NK-92 treated with Interleukin-12 subunit alpha and Interleukin-12 subunit beta, amount 100 ng/mL, for 24 hours (cell line): ENCODE measurements around the gene SYT7.

Source experiments
- DNase-seq: peaks from one replicate; lab custom pipeline; 2025; lab: John Stamatoyannopoulos, UW

The SYT7 gene

DNA sequence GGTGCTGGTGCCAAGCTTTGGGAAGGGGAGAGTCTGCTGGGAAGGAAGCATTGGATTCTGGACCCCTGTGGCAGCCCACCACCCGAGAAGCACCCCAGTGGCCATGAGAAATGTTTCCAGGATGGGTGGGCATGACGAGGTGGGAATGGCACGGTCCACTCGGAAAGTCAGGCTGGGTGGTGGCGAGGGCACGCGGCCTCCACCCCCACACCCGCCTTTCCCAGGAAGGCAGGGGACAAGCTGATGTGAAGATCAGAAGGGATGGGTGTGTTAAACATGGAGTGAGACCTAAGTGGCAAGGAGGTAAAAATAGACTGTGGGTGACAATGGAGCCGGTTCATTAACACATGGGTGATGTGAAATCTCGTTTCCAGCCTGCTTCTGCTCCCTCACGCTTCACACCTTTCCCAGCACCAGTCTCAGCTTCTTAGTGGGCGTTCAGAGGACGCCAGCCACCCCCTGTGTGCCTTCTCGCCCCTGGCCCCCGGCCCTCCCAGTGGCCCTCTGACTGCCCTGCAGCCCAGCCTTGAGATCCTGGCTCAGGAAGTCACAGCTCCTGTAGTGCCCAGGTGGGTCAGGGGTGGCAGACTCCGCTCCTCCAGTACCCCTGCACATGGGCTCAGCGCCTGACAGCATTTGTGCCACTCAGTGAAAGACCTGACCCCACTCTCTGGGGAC, 44.7 kb downstream of the SYT7 start:
- DNase-seq, result no peak

DNA sequence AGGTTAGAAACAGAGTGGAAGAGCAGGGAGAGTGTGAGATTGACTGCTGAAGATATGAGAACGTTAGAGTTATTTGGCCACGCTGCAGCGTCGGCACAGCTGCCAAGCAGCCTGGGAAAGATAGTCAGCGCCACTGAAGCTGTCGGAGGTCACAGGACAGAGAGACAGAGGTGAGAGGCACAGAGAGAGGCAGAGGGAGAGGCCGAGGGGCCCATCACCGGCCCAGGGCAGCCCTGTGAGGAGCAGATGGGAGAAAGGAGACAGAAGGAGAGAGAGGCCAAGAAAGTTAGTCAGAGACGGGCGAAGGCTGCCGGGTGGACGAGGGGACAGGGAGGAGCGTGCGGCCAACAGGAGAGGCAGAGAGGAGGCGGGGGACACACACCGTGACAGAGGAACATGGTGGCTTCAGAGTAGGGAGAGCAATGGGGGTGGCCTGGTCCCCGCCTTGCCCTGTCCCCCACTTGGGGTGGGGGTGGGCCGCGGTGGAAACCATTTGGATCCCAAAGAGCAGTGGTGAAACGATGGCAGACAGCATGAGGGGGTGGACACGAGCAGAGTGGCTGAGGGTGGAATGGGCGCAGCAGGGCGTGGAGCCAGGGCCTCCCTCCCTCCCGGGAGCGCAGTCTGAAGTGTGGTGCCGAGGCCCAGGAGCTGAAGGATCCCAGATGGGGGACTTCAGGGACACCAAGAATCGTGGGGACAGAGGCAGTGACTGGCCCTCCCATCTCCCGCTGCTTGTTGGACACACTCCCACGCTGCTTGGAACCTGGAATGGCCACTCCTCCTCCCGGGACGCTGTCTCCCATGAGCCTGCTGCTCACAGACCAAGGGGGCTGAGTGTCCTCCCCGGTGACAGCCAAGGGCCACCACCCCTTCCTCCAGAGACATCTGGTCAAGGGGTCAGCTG, 45.7 kb downstream of the SYT7 start:
- no peak for DNase-seq

DNA sequence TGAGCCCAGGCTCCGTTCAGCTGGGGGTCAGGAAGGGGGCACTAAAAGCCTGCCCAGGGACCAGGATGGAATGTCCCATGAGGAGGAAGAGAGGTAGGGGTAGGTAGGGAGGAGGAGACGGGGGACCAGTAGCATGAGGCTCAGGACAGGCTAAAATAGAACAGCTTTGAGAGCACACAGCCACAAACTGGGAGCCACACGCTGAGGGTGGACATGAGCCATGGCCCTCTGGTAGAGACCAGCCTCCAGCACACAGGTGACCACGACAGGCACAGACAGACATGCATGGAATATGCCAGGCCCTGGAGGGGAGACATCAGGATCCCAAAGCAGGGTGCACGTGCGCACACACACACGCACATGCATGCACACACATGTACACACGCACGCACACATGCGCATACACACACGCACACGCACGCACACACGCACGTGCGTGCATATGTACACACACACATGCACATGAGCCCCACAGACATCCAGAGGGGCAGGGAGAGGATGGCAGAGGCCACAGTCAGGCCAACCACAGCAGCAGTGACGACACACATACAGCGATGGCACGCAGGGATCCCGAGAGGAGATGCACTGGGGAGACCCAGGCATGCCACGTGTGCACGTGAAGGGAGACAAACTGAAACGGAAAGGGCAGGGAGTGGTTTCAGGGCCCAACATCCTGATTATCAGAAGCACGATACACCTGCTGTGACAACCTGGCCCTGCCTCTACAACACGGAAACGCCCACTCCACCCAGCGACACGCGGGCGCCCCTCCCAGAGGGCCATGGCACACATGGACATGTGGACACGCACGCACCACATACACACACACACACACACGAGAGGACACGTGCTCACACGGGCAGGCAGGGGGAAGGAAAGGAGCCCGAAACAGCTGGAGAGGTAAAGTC, 46.6 kb downstream of the SYT7 start:
- no peak for DNase-seq

DNA sequence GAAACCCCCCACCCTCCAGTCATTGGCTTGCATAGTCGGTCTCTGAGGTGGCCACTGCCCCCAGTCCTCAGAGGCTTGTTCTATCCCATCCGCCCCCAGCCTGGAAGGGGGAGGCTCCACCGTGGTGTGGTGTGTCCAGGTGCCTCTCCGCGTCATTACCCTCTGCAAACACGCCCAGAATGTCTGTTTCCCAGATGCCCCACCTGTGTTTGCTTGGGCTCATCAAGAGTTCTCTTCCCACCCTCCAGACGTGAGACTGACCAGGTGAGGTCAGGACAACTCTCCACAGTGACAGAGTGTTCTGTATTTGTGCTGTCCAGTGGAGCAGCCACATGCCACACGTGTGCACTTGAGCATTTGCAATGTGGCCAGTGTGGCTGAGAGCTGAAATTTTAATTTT, 47.5 kb downstream of the SYT7 start:
- DNase-seq, result no peak

DNA sequence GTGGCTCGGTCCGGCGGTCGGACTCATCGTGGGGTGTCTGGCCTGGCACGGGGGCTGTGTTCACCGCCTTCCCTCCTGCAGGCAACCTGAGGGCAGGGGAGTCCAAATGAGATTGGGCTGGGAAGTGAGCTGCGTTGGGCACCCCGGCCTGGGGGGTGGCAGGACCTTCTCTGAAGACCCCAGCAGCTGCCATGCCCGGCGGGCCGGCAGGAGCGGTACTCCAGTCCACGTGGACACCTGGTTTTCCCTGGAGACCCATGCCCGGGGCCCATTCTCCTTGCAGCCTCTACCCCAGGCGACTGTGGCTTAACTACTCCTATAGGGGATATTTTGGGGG, 47.9 kb downstream of the SYT7 start:
- DNase-seq, result no peak

DNA sequence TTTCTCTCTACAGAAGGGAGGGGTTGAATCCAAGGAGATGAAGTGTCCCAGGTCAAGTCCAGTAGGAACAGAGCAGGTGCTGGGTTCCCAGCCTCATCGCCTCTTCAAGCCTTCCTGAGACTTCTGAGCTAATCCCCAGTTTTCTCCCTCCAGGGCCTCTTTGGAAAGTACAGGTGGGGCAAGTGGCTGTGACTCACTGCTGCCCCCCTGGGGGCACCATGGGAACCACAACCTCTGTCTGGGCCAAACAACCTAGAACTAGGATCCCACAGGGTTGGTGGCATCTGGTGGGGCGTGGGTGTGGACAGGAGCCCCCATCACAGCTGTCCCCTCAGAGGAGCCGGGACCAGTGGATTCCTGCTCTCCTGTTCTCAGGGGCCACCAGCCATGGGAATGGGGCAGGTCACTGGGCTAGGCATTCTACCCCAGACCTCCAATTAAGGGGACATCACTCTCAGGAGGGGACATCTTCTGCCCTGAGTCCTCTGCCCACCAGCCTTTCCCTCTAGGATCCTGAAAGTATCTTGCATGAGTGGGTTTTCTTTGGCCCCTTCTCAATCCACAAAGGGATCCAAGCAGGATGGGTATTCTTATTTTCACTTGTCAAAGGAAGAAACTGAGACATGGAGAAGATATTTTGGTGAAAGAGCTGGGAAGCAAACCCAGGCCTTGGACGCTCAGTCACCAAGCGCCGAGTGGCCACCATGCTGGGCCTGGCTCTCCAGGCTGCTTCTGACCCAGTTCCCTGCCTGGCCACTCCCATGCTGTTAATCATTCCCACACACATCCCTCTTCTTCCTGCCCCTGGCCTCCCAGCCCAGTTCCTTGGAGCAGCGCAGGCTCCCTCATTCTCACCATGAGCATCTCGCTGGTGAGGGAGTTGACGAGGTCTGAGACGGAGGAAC, 48.5 kb downstream of the SYT7 start:
- no peak for DNase-seq

DNA sequence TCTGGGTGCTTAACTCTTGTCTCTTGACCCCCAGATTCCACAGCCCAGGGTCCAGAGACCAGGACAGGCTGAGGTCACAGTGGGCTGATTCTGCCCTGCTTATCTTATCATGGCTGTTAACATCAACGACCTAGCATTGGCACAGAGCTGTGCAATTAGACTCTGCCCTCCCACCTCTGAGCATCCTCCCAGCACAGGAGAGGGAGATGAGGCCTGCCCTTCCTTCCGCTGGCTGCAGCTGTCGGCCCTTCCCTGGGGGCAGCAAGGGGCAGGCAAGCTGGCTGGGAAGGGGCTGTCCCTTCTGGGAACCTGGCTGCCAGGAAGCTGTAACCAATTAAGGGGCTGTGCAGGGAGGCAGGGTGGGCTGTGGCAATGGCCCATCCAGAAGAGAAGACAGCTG, 49.8 kb downstream of the SYT7 start:
- no peak for DNase-seq

DNA sequence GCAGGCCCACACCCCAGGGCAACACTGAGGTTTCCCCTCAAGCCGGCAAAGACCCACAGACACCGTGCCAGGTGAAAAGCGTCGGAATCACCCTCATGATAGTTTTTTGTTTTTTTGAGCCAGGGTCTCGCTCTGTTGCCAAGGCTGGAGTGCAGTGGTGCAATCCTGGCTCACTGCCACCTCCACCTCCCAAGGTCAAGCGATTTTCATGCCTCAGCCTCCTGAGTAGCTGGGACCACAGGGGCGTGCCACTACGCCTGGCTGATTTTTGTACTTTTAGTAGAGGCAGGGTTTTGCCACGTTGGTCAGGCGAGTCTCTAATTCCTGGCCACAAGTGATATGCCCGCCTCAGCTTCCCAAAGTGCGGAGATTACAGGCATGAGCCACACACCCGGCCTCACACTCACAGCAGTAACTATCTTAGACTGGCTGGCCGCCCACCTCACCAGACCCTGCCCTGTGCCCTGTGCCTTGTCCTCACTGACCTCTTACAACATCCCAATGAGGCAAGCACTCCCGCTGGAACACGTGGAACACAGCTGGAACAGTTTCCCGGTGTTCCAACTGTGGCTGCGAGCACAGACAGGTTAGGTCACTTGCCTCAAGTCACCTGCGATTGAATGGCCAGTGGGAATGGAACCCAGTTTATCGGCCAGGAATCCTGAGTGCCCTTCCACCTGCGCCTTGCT, 51.2 kb downstream of the SYT7 start:
- no peak for DNase-seq

DNA sequence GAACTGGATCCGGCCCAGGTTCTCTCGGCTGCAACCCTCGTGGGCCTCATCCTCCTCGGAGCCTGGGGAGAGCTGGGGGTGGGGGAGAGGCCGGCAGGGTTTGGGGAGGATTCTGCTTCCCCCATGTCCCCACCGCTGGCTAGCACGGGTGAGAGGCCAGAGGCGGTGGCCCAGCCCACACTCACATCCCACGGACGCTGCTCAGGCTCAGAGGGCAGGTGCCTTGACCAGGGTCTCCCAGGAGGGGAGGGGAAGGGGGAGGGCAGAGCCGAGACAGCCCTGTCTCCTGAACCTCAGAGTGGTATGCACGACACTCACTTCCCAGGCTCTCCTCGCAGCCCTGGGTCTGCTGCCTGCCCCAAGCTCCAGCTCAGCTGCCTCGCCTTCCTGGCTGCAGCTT, 52.8 kb downstream of the SYT7 start:
- DNase-seq, result no peak

DNA sequence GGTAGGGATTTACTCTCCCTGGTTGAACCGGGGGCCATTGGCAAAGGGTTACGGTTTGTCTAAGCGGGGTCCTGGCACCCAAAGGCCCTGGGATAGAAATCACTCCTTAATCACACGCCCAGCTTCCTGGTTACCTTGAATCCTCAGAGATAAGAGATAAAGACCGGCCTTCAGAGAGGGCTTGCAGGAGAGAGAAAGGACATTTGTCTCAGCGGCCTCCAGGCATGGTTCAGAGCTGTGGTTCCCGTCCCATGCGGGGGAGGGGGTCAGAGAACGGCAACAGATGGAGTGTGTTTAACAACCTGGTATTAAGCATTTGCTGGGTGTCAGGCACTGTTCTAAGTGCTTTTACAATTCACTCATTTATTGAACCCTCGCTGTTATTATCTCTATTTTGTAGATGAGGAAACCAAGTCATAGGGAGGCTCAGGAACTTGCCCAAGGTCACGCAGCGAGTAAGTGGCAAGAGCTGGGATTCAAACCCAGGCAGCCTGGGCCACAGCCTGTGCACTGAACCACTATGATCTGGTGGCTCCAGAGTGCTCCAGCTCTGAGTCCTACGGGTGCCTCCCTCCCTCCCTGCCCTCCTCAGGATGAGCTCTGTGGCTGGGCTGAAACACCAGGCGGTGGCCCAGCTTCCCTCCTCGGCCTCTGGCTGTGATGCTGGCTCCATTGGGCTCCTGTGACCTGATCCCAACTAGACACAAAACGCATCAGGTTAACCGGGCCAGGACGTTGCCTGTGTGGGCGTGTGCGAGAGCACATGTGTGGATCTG, 53.7 kb downstream of the SYT7 start:
- DNase-seq, result no peak

DNA sequence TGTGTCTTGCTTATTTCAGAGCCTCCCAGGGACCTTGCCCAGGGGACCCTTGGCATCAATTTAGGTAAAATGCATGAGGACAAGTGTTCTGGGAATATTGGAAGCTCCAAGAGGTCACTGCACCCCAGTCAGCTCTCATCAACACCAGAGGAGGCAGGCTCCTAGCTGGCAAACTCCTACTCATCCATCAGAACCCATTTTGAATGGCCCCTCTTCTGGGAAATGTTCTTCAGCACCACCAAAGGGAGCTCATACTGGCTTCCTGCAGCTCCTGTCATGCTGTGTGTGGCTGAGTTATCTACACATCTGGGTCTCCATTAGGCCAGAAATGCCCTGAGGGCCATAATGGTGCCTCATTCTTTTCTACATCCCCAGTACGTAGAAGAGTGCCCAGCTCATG, 54.6 kb downstream of the SYT7 start:
- no peak for DNase-seq

DNA sequence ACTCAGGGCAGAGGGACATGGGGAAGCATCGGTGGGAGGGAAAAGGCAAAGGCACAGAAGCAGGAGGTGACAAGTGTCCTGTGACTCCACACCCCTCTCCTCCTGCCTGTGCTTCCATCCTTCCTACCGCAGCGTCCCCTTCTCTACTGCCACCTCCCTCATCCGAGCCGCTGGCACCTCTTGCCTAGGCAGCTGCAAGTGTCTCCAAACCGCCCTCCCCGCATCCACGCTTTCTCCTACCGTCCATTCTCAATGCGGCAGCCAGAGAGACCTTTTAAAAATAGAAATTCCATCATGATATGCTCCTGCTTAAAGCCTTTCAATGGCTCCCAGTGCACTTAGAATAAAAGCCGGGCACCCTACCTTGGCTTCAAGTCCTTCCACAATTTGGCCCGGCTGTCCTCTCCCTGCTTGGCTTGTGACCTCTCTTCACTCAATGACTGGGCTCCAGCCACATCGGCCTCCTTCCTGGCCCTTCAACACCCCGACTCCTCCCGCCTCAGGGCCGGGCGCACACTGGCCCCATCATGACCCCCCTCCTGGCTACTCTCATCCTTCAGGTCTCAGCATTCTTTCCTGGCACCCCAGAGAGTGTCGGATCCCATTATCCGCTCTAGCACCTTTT, 55.8 kb downstream of the SYT7 start:
- no peak for DNase-seq

DNA sequence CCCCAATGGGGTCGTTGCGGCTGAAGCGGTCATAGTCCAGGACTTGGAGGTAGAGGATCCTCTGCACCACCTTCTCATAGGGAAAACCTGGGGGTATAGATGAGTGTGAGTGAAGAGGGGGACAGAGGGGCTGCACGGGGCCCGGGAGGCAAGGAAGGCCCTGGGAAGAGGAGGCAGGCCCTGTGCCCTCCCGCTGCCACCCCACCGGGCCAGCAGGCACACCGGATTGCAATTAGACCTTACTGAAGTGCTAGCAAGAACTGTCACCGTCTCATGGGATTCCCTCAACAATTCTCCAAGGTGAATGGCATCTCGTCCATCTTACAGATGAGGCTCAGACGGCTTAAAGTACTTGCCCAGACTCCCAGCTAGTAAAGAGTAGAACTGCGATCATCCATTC, 56.4 kb downstream of the SYT7 start:
- DNase-seq, result no peak

DNA sequence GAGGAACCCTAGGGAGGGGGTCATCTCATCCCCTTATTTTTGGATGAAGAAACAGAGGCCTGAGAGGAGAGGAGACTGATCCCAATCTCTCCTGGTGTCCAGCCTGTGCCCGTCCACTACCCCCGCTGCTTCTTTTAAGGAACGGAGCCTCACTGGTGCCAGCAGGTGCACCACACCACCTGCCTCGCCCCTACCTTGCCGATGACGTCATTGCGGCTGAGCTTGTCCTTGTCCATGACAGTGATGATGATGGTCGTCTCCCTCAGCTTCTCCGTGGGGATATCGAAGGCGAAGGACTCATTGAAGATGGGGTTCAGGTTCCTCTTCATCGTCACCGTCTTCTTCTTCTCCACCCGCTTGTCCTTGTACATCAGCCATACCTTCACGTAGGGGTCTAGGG, 58.0 kb downstream of the SYT7 start:
- no peak for DNase-seq

DNA sequence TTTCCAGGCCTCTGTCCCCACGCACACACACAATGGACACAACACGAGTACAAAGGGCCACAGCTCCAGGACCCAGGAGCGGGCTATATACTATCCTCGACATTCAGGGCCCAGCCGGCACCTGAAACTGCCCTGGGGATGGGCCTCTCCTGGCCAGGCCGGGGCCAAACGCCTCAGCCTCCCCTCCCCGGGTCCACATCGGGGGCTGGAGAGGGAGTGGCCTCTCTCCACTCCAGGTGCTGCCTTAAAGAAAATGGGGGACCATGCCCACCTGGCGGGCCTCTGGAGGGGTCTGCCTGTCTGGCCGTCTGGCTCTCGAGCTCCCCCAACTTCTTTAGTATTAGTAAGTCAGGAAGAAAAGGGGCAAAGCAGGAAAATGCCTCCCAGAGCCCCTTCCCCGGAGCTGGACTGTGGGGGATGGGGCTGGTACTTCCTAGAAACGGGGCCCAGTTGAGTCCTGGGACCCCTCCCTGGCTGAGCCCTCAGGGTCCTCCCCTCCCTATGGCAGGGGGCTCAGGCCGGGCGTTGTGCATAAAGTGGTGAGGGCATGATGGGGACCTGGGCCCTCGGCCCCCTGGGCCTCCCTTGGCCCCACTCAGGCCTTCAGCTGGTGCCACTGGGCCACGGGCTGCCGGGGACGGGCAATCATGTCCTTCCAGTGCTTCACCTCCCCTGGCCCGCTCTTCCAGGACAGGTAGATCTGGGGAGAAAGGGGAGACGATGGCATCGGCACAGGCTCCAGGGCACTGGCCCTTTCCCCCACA, 62.7 kb downstream of the SYT7 start:
- DNase-seq, result no peak

DNA sequence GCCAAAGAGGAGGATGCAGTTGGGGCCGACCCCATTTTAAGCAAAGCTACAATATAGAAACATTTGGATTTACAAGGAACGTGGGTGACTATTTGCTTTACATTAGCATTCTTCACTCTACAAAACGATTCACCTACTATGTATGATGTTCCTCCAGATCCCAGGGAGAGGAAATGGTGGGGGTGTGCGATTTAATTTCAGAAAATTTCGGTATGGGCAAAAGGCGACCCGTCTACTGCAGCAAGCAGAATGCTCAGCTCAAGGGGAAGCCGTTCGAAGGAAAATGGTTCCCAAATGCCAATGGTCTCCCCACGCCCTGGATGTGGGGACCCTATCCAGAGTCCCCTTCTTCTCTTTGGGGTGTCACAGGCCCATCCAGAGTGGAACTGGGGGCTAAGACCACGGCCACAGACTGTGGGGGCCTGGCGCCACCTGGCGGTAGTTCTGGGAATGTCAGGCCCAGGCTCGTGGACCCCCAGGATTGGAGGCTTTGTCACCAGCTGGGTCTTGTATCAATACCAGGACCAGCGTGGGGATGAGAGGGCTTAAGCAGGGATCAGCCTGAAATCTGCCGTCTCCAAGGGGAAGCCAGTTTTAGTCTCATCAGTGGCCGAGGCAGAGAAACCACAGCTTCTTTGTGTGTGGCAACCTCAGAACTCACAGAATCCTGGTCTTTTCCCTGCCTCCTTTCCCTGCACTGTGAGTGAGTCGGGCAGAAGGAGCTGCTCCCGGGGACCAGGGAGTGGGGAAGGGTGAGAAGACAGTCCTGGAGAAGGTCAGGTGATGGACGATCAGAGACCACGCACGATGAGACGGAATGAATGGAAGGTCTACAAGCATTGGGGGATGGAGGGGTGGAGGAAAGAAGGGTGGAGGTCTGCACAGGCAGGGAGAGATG, 64.0 kb downstream of the SYT7 start:
- no peak for DNase-seq

DNA sequence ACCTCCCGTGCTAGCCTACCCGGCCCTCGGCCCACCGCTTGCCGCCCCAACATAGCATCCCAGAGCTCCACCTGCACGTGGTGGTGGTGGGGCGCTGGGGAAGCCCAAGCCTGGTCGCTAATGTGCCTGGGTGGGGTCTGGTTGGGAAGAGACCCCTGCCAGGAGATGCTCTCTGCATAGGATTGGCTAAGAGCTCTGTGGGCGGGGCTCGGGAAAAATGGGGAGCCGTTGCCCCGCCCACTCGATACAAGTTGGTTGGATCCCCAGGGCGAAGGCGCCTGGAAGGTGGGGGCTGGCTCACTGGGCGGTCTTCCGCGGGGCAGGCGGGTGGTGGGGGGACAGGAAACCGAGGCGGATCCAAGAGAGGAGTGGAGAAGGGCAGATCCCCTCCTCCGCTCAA, 64.7 kb downstream of the SYT7 start:
- DNase-seq, result no peak

DNA sequence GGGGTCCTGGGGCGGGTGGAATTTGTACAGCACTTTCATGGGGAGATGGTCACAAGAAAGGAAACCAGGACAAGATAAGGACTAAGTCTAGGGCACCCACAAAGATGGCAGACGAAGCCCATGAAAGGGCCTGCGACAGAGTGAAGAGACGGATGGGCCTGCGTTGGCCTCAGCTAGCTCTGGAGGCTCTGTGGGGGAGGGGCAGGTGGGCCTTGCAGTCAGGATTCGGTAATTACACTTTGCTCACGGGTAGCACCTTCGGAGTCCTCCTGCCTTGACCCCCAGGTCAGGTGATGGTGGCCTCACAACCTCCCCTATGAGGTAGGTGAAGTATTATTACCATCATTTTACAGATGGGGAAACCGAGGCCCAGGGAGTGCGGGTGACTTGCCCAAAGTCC, 65.2 kb downstream of the SYT7 start:
- DNase-seq, result no peak
